Measurements from ENCODE around the gene KLHL3.

GRCh38 chr5:137582218-137582617, 153.7 kb downstream of the KLHL3 start:
- no peak for TF ChIP-seq CTCF (IDR thresholded peaks at IDR 0.05)
- no peak for TF ChIP-seq POLR2AphosphoS5 (IDR thresholded peaks at IDR 0.05)
- TF ChIP-seq POLR2A (IDR thresholded peaks at IDR 0.05) = no peak
- no peak for TF ChIP-seq EP300 (IDR thresholded peaks at IDR 0.05)

All from suprapubic skin (tissue), 4 donors.